ENCODE data around the gene HIPK1. TPM values are rescaled to one million over a fixed set of nuclear protein-coding genes. Genes with fewer than 3 reads are reported as not detected.

The HIPK1 gene
- total RNA-seq, 1 experiment from 2014 or later: 40.1 TPM

DNA sequence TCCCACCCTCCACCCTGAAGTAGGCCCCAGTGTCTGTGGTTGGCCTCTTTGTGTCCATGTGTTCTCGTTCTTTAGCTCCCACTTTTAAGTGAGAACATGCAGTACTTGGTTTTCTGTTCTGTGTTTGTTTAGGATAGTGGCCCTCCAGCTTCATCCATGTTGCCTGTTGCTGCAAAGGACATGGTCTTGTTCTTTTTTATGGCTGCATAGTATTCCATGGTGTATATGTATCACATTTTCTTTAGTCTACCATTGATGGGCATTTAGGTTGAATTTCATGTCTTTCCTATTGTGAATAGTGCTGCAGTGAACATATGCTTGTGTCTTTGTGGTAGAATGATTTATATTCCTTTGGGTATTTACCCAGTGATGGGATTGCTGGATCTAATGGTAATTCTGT is 6.1 kb downstream of the HIPK1 start:
- POLR2A ChIA-PET: no interaction called here
- intact Hi-C loops (cut with micrococcal nuclease): no loop called here
- Histone ChIP-seq H3K36me3 (ENCODE audit: control insufficient read depth in 1 of 2, insufficient read depth in 2 of 2, low read length in 2 of 2) (no peaks in the 10 kb centered on the region; a peak in 1 of 4 replicates), H3K27me3 (ENCODE audit: insufficient read depth, low read length) (no peaks in the 10 kb centered on the region), H3K27ac (ENCODE audit: low read depth, low read length) (no peak overlapping the region), H3K79me2 (ENCODE audit: insufficient read depth, low read length) (peaks cover 94% of the 10 kb centered on the region), H3K4me3 (replicated peaks in 1 of 2; ENCODE audit: low read depth in 1 of 2, low read length in 2 of 2) (no peak overlapping the region), H4K20me1 (ENCODE audit: insufficient read depth) (0 out of 2 replicates have a peak, but pooled peaks cover 2% of the 10 kb centered on the region), H3K9me2 (ENCODE audit: insufficient read depth) (no peaks in the 10 kb centered on the region), H3K4me2 (ENCODE audit: low read length) (no peak overlapping the region), H3K9ac (ENCODE audit: low read length) (no peak overlapping the region), H3K4me1 (ENCODE audit: control insufficient read depth in 1 of 2, insufficient read depth in 2 of 2, low read length in 2 of 2) (peaks cover 10 to 15% of the 10 kb centered on the region in 2 experiments; a peak in 3 of 4 replicates), H2AFZ (ENCODE audit: low read depth, low read length, poor library complexity, severe bottlenecking) (no peak overlapping the region), H3K9me3 (ENCODE audit: control insufficient read depth in 1 of 2, insufficient read depth in 1 of 2, low read depth in 1 of 2, low read length in 2 of 2) (no peaks in the 10 kb centered on the region)
- no TSS peak for BruUV-seq (replicated peaks)
- TF ChIP-seq EZH2phosphoT487 (IDR thresholded peaks at IDR 0.05; ENCODE audit: borderline replicate concordance): no peak
- no peak for TF ChIP-seq SP1 (IDR thresholded peaks at IDR 0.05; ENCODE audit: low read depth)
- no peak for TF ChIP-seq CBX3 (IDR thresholded peaks at IDR 0.05; ENCODE audit: low read depth)
- TF ChIP-seq TCF7L2 (IDR thresholded peaks at IDR 0.05; ENCODE audit: borderline replicate concordance, extremely low read depth, insufficient read depth, insufficient read length): no peak
- TF ChIP-seq YY1 (IDR thresholded peaks at IDR 0.05; ENCODE audit: extremely low read depth, insufficient replicate concordance, low read depth, low read length): no peak
- TF ChIP-seq SRF (IDR thresholded peaks at IDR 0.05; ENCODE audit: low read depth): no peak
- TF ChIP-seq ELF1 (IDR thresholded peaks at IDR 0.05; ENCODE audit: borderline replicate concordance, low read depth): no peak
- TF ChIP-seq, protein P1, sequence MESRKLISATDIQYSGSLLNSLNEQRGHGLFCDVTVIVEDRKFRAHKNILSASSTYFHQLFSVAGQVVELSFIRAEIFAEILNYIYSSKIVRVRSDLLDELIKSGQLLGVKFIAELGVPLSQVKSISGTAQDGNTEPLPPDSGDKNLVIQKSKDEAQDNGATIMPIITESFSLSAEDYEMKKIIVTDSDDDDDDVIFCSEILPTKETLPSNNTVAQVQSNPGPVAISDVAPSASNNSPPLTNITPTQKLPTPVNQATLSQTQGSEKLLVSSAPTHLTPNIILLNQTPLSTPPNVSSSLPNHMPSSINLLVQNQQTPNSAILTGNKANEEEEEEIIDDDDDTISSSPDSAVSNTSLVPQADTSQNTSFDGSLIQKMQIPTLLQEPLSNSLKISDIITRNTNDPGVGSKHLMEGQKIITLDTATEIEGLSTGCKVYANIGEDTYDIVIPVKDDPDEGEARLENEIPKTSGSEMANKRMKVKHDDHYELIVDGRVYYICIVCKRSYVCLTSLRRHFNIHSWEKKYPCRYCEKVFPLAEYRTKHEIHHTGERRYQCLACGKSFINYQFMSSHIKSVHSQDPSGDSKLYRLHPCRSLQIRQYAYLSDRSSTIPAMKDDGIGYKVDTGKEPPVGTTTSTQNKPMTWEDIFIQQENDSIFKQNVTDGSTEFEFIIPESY (IDR thresholded peaks at IDR 0.05; ENCODE audit: extremely low read depth, insufficient replicate concordance, low read length): no peak
- no peak for TF ChIP-seq POLR2A (IDR thresholded peaks at IDR 0.05; ENCODE audit: borderline replicate concordance, extremely low read depth, insufficient read depth, insufficient read length)
- no peak for TF ChIP-seq EZH2 (IDR thresholded peaks at IDR 0.05)
- no peak for TF ChIP-seq SIN3A (IDR thresholded peaks at IDR 0.05; ENCODE audit: low read depth)
- TF ChIP-seq POLR2AphosphoS5 (IDR thresholded peaks at IDR 0.05; ENCODE audit: low read depth, low read length): no peak
- TF ChIP-seq ZFX (IDR thresholded peaks at IDR 0.05): no peak
- no peak for TF ChIP-seq RAD21 (IDR thresholded peaks at IDR 0.05; ENCODE audit: low read depth)
- no peak for TF ChIP-seq FOSL1 (IDR thresholded peaks at IDR 0.05; ENCODE audit: low read depth)
- no peak for TF ChIP-seq CTCF (IDR thresholded peaks at IDR 0.05 in 2 of 3, conservative IDR thresholded peaks at IDR 0.05 in 1 of 3; ENCODE audit: borderline replicate concordance in 1 of 3, insufficient read depth in 1 of 3, low read depth in 2 of 3, low read length in 2 of 3)
- TF ChIP-seq JUND (IDR thresholded peaks at IDR 0.05): no peak
- no peak for TF ChIP-seq ZNF274 (IDR thresholded peaks at IDR 0.05; ENCODE audit: low read depth, low read length)
- TF ChIP-seq MAX (IDR thresholded peaks at IDR 0.05): no peak
- CTCF ChIA-PET: no interaction called here
- ATAC-seq: no peak
- DNase-seq (ENCODE audit: low read depth, low spot score): no peak
- RAD21 ChIA-PET (ENCODE audit: low non-redundant PET in 1 of 2, low total read pairs in 2 of 2, uncharacterized antibody in 2 of 2, unreplicated experiment in 2 of 2): no interaction called here
